Caco-2 (cell line): ENCODE measurements around the gene ATG13. TPM values are rescaled to one million over a fixed set of nuclear protein-coding genes. Genes with fewer than 3 reads are reported as not detected.
A peak's percentile ranks its signal among the peaks of the same experiment; 100 is the strongest.

Experiments used
- BruUV-seq: library from RNA; stranded (reverse); fragments of 400-500 nt; replicated peaks from 2 replicates; lab custom pipeline; 2021; lab: Mats Ljungman, UMichigan
- CTCF ChIA-PET: fragments of 300-600 bp; sonication (Branson Sonifier 250); formaldehyde crosslinking; loops from one replicate; lab custom pipeline; 2022; ENCODE audit warnings: antibody characterized with exemption; lab: Charles Lee
- POLR2A ChIA-PET: fragments of 300-600 bp; sonication (Branson Sonifier 250); formaldehyde crosslinking; loops from one replicate; lab custom pipeline; 2022; ENCODE audit warnings: antibody characterized with exemption; lab: Charles Lee
- DNase-seq, 2 experiments: peaks; one replicate each; pipeline versions ENCODE4 v3.0.0 to v3.0.0-alpha.2; 2020 to 2022
- H3K27me3 ChIP-seq: replicated peaks from 2 replicates; pipeline ENCODE4 v1.6.0; 2011; ENCODE audit warnings: low read length; ENCODE audit not compliant: control insufficient read depth, insufficient read depth
- H3K36me3 ChIP-seq: 2 replicates; pipeline ENCODE4 v1.5.1; 2011; ENCODE audit warnings: low read length; ENCODE audit not compliant: control insufficient read depth, insufficient read depth
- H3K4me1 ChIP-seq: fragments of 250-450 bp; sonication (Bioruptor Pico); 2 replicates; pipeline ENCODE4 v1.5.1; 2020; ENCODE audit warnings: mild to moderate bottlenecking
- H3K4me3 ChIP-seq: 2 replicates; pipeline ENCODE4 v1.5.1; 2011; ENCODE audit warnings: low read depth, mild to moderate bottlenecking, control low read depth, low read length
- H3K9me3 ChIP-seq: fragments of 250-450 bp; sonication (Bioruptor Pico); 2 replicates; pipeline ENCODE4 v1.5.1; 2020; ENCODE audit warnings: mild to moderate bottlenecking, moderate library complexity
- H3K27ac Mint-ChIP-seq: one replicate; pipeline ENCODE4 v1.8.0; 2022; ENCODE audit warnings: mixed read lengths; ENCODE audit not compliant: unreplicated experiment
- H3K27me3 Mint-ChIP-seq: one replicate; pipeline ENCODE4 v1.8.0; 2022; ENCODE audit warnings: mixed read lengths; ENCODE audit not compliant: insufficient read depth, unreplicated experiment
- H3K36me3 Mint-ChIP-seq: one replicate; pipeline ENCODE4 v1.8.0; 2022; ENCODE audit warnings: mild to moderate bottlenecking, mixed read lengths; ENCODE audit not compliant: insufficient read depth, unreplicated experiment
- H3K4me1 Mint-ChIP-seq: one replicate; pipeline ENCODE4 v1.8.0; 2022; ENCODE audit warnings: low read depth, mixed read lengths; ENCODE audit not compliant: unreplicated experiment
- H3K4me3 Mint-ChIP-seq: one replicate; pipeline ENCODE4 v1.8.0; 2022; ENCODE audit warnings: mild to moderate bottlenecking, moderate library complexity, mixed read lengths; ENCODE audit not compliant: unreplicated experiment
- H3K9me3 Mint-ChIP-seq: one replicate; pipeline ENCODE4 v1.8.0; 2022; ENCODE audit warnings: mixed read lengths; ENCODE audit not compliant: unreplicated experiment
- CTCF ChIP-seq, 2 experiments: fragments of 200-600 bp in 1 of 2; IDR thresholded peaks; 1 replicate in 1 of 2; 2 replicates in 1 of 2; pipeline versions ENCODE4 v1.5.1 to v1.8.0; 2011 to 2022; ENCODE audit warnings: antibody characterized with exemption in 1 of 2, control low read depth in 1 of 2, inconsistent platforms in 1 of 2, low read depth in 1 of 2, low read length in 1 of 2, mild to moderate bottlenecking in 1 of 2, moderate library complexity in 1 of 2; ENCODE audit not compliant: insufficient read depth in 1 of 2, severe bottlenecking in 1 of 2, unreplicated experiment in 1 of 2
- intact Hi-C: fragments of 100-400 bp; cut with micrococcal nuclease; formaldehyde crosslinking; loops from one replicate; pipeline ENCODE4 v1.10.0; 2022; ENCODE audit not compliant: unreplicated experiment
- total RNA-seq: library from RNA; stranded (reverse); gene quantifications from 2 replicates; pipeline ENCODE4 v1.2.3, GENCODE V29; 2022

ATG13 gene
- total RNA-seq, 1 experiment from 2014 or later = 101 TPM

- CTCF ChIA-PET = no interaction called here
- Histone ChIP-seq H3K4me1 (no peaks in the 10 kb centered on the region; the same call in none of the 2 replicates), H3K36me3 (peaks cover 6% of the 10 kb centered on the region), H3K9me3 (no peaks in the 10 kb centered on the region), H3K27me3 (no peaks in the 10 kb centered on the region), H3K4me3 (no peak overlapping the region)
- POLR2A ChIA-PET = no interaction called here
- Mint-ChIP-seq H3K27me3 (no peaks in the 10 kb centered on the region), H3K9me3 (no peaks in the 10 kb centered on the region), H3K4me3 (no peak overlapping the region), H3K27ac (peak overlapping the region; percentile 37), H3K36me3 (peaks cover 27% of the 10 kb centered on the region), H3K4me1 (no peaks in the 10 kb centered on the region)
- TF ChIP-seq CTCF (IDR thresholded peaks at IDR 0.05; ENCODE audit: insufficient read depth in 1 of 2, low read depth in 1 of 2, low read length in 1 of 2, severe bottlenecking in 1 of 2, unreplicated experiment in 1 of 2) = no peak
- no TSS peak for BruUV-seq
- intact Hi-C loops = no loop called here
- no peak for DNase-seq
Observed at GRCh38 chr11:46694607-46695006, 77.3 kb downstream of the ATG13 start.

- no peak for DNase-seq
- no peaks in the 10 kb centered on the region for H3K27me3 Mint-ChIP-seq
- H3K4me1 Mint-ChIP-seq = no peaks in the 10 kb centered on the region
- ChIA-PET CTCF (no interaction called here), POLR2A (no interaction called here)
- no peak overlapping the region for H3K27ac Mint-ChIP-seq
- H3K4me1 ChIP-seq = no peaks in the 10 kb centered on the region; the same call in none of the 2 replicates
- no peak for TF ChIP-seq CTCF (IDR thresholded peaks at IDR 0.05; ENCODE audit: insufficient read depth in 1 of 2, low read depth in 1 of 2, low read length in 1 of 2, severe bottlenecking in 1 of 2, unreplicated experiment in 1 of 2)
- no peak overlapping the region for H3K4me3 ChIP-seq
- H3K9me3 ChIP-seq = no peaks in the 10 kb centered on the region
- no peaks in the 10 kb centered on the region for H3K9me3 Mint-ChIP-seq
- no TSS peak for BruUV-seq
- H3K27me3 ChIP-seq = no peaks in the 10 kb centered on the region
- H3K4me3 Mint-ChIP-seq = no peak overlapping the region
- H3K36me3 Mint-ChIP-seq = peaks cover 35% of the 10 kb centered on the region
- intact Hi-C loops = no loop called here
- peaks cover 6% of the 10 kb centered on the region for H3K36me3 ChIP-seq
Observed at GRCh38 chr11:46695345-46696211, 78.2 kb downstream of the ATG13 start.

GRCh38 chr11:46696212-46696558 is 78.8 kb downstream of the ATG13 start:
- DNase-seq = no peak
- BruUV-seq = no TSS peak
- H3K4me1 Mint-ChIP-seq = no peaks in the 10 kb centered on the region
- peaks cover 41% of the 10 kb centered on the region for H3K36me3 Mint-ChIP-seq
- CTCF ChIA-PET = no interaction called here
- H3K27ac Mint-ChIP-seq = no peak overlapping the region
- POLR2A ChIA-PET = no interaction called here
- no peak overlapping the region for H3K4me3 ChIP-seq
- H3K27me3 ChIP-seq = no peaks in the 10 kb centered on the region
- H3K36me3 ChIP-seq = peaks cover 6% of the 10 kb centered on the region
- no peak overlapping the region for H3K4me3 Mint-ChIP-seq
- H3K4me1 ChIP-seq = no peaks in the 10 kb centered on the region; the same call in none of the 2 replicates
- no peaks in the 10 kb centered on the region for H3K9me3 ChIP-seq
- intact Hi-C loops = no loop called here
- no peaks in the 10 kb centered on the region for H3K27me3 Mint-ChIP-seq
- TF ChIP-seq CTCF (IDR thresholded peaks at IDR 0.05; ENCODE audit: insufficient read depth in 1 of 2, low read depth in 1 of 2, low read length in 1 of 2, severe bottlenecking in 1 of 2, unreplicated experiment in 1 of 2) = no peak
- no peaks in the 10 kb centered on the region for H3K9me3 Mint-ChIP-seq
